Sigmoid colon (tissue), 4 donors: ENCODE data around the gene PPP1R3F.

Source experiments
- EP300 ChIP-seq, 4 donors: sonication (generic); formaldehyde crosslinking; IDR thresholded peaks; one replicate each; pipeline ENCODE4 v1.6.1; 2017; ENCODE audit warnings: antibody characterized with exemption in 4 of 4
- POLR2A ChIP-seq, 2 donors: fragments of 450-650 bp; IDR thresholded peaks; one replicate each; pipeline ENCODE4 v1.6.1; 2016; ENCODE audit warnings: antibody characterized with exemption in 2 of 2, mild to moderate bottlenecking in 2 of 2, moderate library complexity in 2 of 2
- POLR2AphosphoS5 ChIP-seq, 4 donors: sonication (generic); formaldehyde crosslinking; IDR thresholded peaks; one replicate each; pipeline ENCODE4 v1.6.1; 2017; ENCODE audit warnings: antibody characterized with exemption in 4 of 4
- TF ChIP-seq, protein P1 (sequence below), 4 experiments: fragments of 450-650 bp in 3 of 4; fragments of 200-600 bp in 1 of 4; IDR thresholded peaks; one replicate each; pipeline ENCODE4 v1.5.1; 2016 to 2019; ENCODE audit warnings: antibody characterized with exemption in 4 of 4, mild to moderate bottlenecking in 3 of 4, moderate library complexity in 2 of 4

DNA sequence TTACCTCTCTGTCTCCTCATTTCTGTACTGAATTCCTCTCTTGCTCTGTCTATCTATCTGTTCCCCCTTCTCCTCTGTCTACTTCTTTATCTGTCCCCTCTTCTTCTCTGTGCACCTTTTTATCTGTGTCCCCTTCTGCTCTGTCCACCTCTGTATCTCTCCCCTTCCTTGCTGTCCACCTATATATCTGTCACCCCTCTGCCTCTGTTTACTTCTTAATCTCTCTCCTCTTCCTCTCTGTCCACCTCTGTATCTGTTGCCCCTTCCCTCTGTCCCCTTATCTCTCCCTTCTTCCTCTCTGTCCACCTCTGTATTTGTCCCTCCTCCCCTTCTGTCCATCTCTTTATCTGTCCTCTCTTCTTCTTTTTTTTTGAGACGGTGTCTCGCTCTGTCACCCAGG, 25.4 kb upstream of the PPP1R3F start:
- no peak for TF ChIP-seq POLR2A (IDR thresholded peaks at IDR 0.05)
- TF ChIP-seq, protein P1, sequence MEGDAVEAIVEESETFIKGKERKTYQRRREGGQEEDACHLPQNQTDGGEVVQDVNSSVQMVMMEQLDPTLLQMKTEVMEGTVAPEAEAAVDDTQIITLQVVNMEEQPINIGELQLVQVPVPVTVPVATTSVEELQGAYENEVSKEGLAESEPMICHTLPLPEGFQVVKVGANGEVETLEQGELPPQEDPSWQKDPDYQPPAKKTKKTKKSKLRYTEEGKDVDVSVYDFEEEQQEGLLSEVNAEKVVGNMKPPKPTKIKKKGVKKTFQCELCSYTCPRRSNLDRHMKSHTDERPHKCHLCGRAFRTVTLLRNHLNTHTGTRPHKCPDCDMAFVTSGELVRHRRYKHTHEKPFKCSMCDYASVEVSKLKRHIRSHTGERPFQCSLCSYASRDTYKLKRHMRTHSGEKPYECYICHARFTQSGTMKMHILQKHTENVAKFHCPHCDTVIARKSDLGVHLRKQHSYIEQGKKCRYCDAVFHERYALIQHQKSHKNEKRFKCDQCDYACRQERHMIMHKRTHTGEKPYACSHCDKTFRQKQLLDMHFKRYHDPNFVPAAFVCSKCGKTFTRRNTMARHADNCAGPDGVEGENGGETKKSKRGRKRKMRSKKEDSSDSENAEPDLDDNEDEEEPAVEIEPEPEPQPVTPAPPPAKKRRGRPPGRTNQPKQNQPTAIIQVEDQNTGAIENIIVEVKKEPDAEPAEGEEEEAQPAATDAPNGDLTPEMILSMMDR (IDR thresholded peaks at IDR 0.05): no peak
- TF ChIP-seq POLR2AphosphoS5 (IDR thresholded peaks at IDR 0.05): no peak
- no peak for TF ChIP-seq EP300 (IDR thresholded peaks at IDR 0.05)
